Tibial nerve (tissue), 4 donors: ENCODE data around the gene NFASC.

Experiments
- EP300 ChIP-seq, 2 donors: sonication (generic); formaldehyde crosslinking; IDR thresholded peaks; one replicate each; pipeline ENCODE4 v1.6.1; 2017; ENCODE audit warnings: antibody characterized with exemption in 2 of 2, mild to moderate bottlenecking in 1 of 2
- POLR2A ChIP-seq, 2 donors: fragments of 450-650 bp; IDR thresholded peaks; one replicate each; pipeline ENCODE4 v1.6.1; 2017; ENCODE audit warnings: antibody characterized with exemption in 2 of 2, mild to moderate bottlenecking in 2 of 2, moderate library complexity in 2 of 2
- TF ChIP-seq, protein P1 (sequence below), 5 experiments: fragments of 200-600 bp in 3 of 5; fragments of 450-650 bp in 2 of 5; sonication (generic) in 3 of 5; IDR thresholded peaks; one replicate each; pipeline ENCODE4 v1.5.1; 2016 to 2019; ENCODE audit warnings: antibody characterized with exemption in 5 of 5, mild to moderate bottlenecking in 3 of 5, moderate library complexity in 2 of 5

GRCh38 chr1:204959374-204959773, 88.7 kb downstream of the NFASC start:
- TF ChIP-seq POLR2A (IDR thresholded peaks at IDR 0.05) = no peak
- TF ChIP-seq, protein P1, sequence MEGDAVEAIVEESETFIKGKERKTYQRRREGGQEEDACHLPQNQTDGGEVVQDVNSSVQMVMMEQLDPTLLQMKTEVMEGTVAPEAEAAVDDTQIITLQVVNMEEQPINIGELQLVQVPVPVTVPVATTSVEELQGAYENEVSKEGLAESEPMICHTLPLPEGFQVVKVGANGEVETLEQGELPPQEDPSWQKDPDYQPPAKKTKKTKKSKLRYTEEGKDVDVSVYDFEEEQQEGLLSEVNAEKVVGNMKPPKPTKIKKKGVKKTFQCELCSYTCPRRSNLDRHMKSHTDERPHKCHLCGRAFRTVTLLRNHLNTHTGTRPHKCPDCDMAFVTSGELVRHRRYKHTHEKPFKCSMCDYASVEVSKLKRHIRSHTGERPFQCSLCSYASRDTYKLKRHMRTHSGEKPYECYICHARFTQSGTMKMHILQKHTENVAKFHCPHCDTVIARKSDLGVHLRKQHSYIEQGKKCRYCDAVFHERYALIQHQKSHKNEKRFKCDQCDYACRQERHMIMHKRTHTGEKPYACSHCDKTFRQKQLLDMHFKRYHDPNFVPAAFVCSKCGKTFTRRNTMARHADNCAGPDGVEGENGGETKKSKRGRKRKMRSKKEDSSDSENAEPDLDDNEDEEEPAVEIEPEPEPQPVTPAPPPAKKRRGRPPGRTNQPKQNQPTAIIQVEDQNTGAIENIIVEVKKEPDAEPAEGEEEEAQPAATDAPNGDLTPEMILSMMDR (IDR thresholded peaks at IDR 0.05) = no peak
- no peak for TF ChIP-seq EP300 (IDR thresholded peaks at IDR 0.05)
